ENCODE data around the gene LIG1.

DNA sequence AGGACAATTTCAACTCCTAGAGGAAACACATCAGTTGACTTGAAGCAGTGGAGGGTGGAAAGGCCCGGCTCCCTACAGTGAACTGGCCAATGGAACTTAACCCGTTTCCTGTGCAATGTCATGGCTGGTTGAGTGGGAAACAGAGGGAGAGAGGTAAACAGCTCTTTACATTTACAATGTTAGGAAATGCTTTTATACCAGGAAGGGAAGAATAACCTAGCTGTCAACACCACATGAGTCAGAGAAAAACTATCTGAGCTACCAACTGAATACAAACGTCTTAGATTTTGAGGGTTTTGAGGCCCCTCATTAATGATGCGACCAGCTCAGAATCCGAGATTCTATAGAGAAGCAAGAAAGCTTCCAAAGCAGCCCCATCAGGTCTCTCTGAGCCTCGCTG is 48.9 kb upstream of the LIG1 start:
- TF ChIP-seq CTCF (IDR thresholded peaks at IDR 0.05; ENCODE audit: low read depth, low read length, poor library complexity, severe bottlenecking) = no peak
- no peak for TF ChIP-seq EZH2phosphoT487 (IDR thresholded peaks at IDR 0.05; ENCODE audit: borderline replicate concordance, low read length)

Measured in DOHH2 (cell line).